OCI-LY3 (cell line): Measurements from ENCODE around the gene MDP1.

Experiments
- H2AFZ ChIP-seq: fragments of 200-600, 300-600 bp; shearing (Covaris generic); 2 replicates; pipeline ENCODE4 v1.6.0; 2014; ENCODE audit warnings: antibody characterized with exemption, low read depth, low read length
- H3K27ac ChIP-seq: fragments of 200-600, 300-600 bp; sonication (generic); 2 replicates; pipeline ENCODE4 v1.5.1; 2014; ENCODE audit warnings: mild to moderate bottlenecking, low read length, moderate library complexity, mixed read lengths
- H3K27me3 ChIP-seq: fragments of 200-600, 300-600 bp; sonication (generic); 2 replicates; pipeline ENCODE4 v1.6.1; 2014; ENCODE audit warnings: low read depth, low read length, mixed read lengths
- H3K36me3 ChIP-seq: fragments of 200-600, 300-600 bp; sonication (generic); replicated peaks from 2 replicates; pipeline ENCODE3; 2014; ENCODE audit warnings: low read depth, low read length, mixed read lengths
- H3K4me1 ChIP-seq: fragments of 300-600, 200-600 bp; sonication (generic); 2 replicates; pipeline ENCODE4 v1.6.1; 2014; ENCODE audit warnings: low read length, mixed read lengths
- H3K4me2 ChIP-seq: fragments of 200-600, 300-600 bp; sonication (generic); 2 replicates; pipeline ENCODE4 v1.6.1; 2014; ENCODE audit warnings: low read length, mixed read lengths
- H3K4me3 ChIP-seq: fragments of 300-600, 200-600 bp; sonication (generic); 2 replicates; pipeline ENCODE4 v1.5.1; 2014; ENCODE audit warnings: antibody characterized with exemption, mild to moderate bottlenecking, low read length, moderate library complexity
- H3K79me2 ChIP-seq: fragments of 300-600, 200-600 bp; shearing (Covaris generic); 2 replicates; pipeline ENCODE4 v1.6.1; 2014; ENCODE audit warnings: mild to moderate bottlenecking, low read length, mixed read lengths
- H3K9ac ChIP-seq: fragments of 300-600, 200-600 bp; shearing (Covaris generic); 2 replicates; pipeline ENCODE4 v1.6.0; 2014; ENCODE audit warnings: mild to moderate bottlenecking, low read length, moderate library complexity
- H3K9me3 ChIP-seq: fragments of 200-600, 300-600 bp; shearing (Covaris generic); 2 replicates; pipeline ENCODE4 v1.6.1; 2014; ENCODE audit warnings: low read length, mixed read lengths; ENCODE audit not compliant: insufficient read depth
- H4K20me1 ChIP-seq: fragments of 200-600, 300-600 bp; sonication (generic); 2 replicates; pipeline ENCODE4 v1.6.1; 2016; ENCODE audit warnings: low read length, mixed read lengths; ENCODE audit not compliant: insufficient read depth
- CTCF ChIP-seq: fragments of 200-600, 300-600 bp; sonication (generic); IDR thresholded peaks from 2 replicates; pipeline ENCODE4 v1.5.1; 2014; ENCODE audit warnings: antibody characterized with exemption, low read length, low read depth
- EZH2phosphoT487 ChIP-seq: fragments of 200-600 bp; shearing (Covaris generic); IDR thresholded peaks from 2 replicates; pipeline ENCODE4 v1.6.1; 2018; ENCODE audit warnings: antibody characterized with exemption, mixed run types, low read depth

MDP1 gene

DNA sequence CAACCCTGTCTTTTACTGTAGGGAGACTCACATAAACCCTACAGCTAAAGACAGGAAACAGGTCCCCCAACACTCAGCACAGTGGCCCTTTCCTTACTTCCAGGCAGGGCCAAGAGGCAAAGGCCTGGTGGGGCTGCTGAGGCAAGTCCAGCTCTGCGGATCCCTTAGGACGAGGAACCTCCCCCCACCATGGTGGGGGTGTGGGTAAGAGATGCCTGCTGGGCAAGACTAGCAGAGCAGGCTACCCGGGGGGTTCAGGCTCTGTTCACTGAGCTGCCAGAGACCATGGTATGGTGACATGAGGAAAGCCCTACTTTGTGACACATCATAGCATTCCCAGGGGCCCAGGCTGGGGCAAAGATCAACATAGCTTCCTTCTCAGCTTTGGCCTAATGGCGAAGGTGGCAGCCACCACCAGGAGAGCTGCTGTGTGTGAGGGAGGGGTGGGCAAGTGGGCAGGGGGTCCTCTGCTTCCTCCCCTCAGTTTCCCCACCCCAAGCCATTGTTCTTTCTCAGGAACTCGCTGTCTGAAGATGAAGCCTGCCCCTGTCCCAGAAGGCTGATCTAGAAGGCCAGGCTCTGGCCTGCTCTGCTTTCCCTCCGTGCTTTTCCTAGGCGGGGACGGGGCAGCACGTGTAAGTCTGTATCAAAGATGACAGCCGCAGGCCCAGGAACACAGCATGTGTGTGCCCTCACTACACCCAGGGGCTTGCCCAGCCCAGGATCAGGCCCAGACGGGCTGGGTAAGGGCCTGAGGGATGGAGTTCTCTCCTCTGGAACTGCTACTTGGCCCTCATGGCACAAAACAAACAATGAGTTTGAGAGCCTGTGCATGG lies 36.6 kb upstream of the MDP1 start:
- no peaks in the 10 kb centered on the region for H3K9me3 ChIP-seq

GRCh38 chr14:24251880-24252288 lies 36.0 kb upstream of the MDP1 start:
- H3K9me3 ChIP-seq, result no peaks in the 10 kb centered on the region
- H3K27me3 ChIP-seq, result no peaks in the 10 kb centered on the region
- H3K4me1 ChIP-seq, result peaks cover 23% of the 10 kb centered on the region
- H2AFZ ChIP-seq, result no peak overlapping the region
- no peak overlapping the region for H3K27ac ChIP-seq
- no peak overlapping the region for H3K9ac ChIP-seq
- H3K36me3 ChIP-seq, result no peaks in the 10 kb centered on the region
- no peak overlapping the region for H3K4me2 ChIP-seq
- no peaks in the 10 kb centered on the region for H3K79me2 ChIP-seq
- TF ChIP-seq EZH2phosphoT487, result no peak
- no peak for TF ChIP-seq CTCF
- no peaks in the 10 kb centered on the region for H4K20me1 ChIP-seq
- no peak overlapping the region for H3K4me3 ChIP-seq

More for the DNA sequence above, 36.6 kb upstream of the MDP1 start:
- TF ChIP-seq EZH2phosphoT487 (no peak), CTCF (no peak)
- Histone ChIP-seq H3K27me3 (no peaks in the 10 kb centered on the region), H3K36me3 (no peaks in the 10 kb centered on the region), H3K4me2 (no peak overlapping the region), H2AFZ (no peak overlapping the region), H3K27ac (no peak overlapping the region), H4K20me1 (no peaks in the 10 kb centered on the region), H3K79me2 (no peaks in the 10 kb centered on the region), H3K9ac (no peak overlapping the region), H3K4me1 (peaks cover 17% of the 10 kb centered on the region), H3K4me3 (no peak overlapping the region)

GRCh38 chr14:24250354-24250753 lies 34.5 kb upstream of the MDP1 start:
- Histone ChIP-seq H3K36me3 (no peaks in the 10 kb centered on the region), H3K4me3 (no peak overlapping the region), H3K4me2 (no peak overlapping the region), H3K27ac (no peak overlapping the region), H3K79me2 (no peaks in the 10 kb centered on the region), H4K20me1 (no peaks in the 10 kb centered on the region), H3K9me3 (no peaks in the 10 kb centered on the region), H3K9ac (no peak overlapping the region), H3K4me1 (peaks cover 30% of the 10 kb centered on the region), H3K27me3 (no peaks in the 10 kb centered on the region), H2AFZ (no peak overlapping the region)
- TF ChIP-seq EZH2phosphoT487 (no peak), CTCF (no peak)

- no peaks in the 10 kb centered on the region for H3K79me2 ChIP-seq
- H2AFZ ChIP-seq, result no peak overlapping the region
- no peak for TF ChIP-seq CTCF
- no peak for TF ChIP-seq EZH2phosphoT487
- no peaks in the 10 kb centered on the region for H3K9me3 ChIP-seq
- no peaks in the 10 kb centered on the region for H3K27me3 ChIP-seq
- H3K9ac ChIP-seq, result no peak overlapping the region
- no peaks in the 10 kb centered on the region for H4K20me1 ChIP-seq
- no peak overlapping the region for H3K4me3 ChIP-seq
- H3K36me3 ChIP-seq, result no peaks in the 10 kb centered on the region
- H3K27ac ChIP-seq, result no peak overlapping the region
- no peak overlapping the region for H3K4me2 ChIP-seq
- peaks cover 30% of the 10 kb centered on the region for H3K4me1 ChIP-seq
Observed at GRCh38 chr14:24249230-24250021, 33.6 kb upstream of the MDP1 start.
